Omental fat pad (tissue), 4 donors: ENCODE data around the gene LRRC26. TPM values are rescaled to one million over a fixed set of nuclear protein-coding genes. Genes with fewer than 3 reads are reported as not detected.

ENCODE experiments used
- ATAC-seq: fragments of 150-250 bp; one replicate; pipeline ENCODE4 v1.9.1; 2016; ENCODE audit warnings: mild to moderate bottlenecking, moderate library complexity; ENCODE audit not compliant: low FRiP score
- DNase-seq: peaks from one replicate; pipeline ENCODE4 v3.0.0-alpha.2; 2019; ENCODE audit warnings: low spot score
- total RNA-seq, 4 donors: library from RNA; depleted of rRNA; stranded (reverse); fragments of >200 nt; gene quantifications; one replicate each; pipeline ENCODE4 v1.1.0, GENCODE V29; 2016
- TF ChIP-seq, protein P1 (sequence below), 3 donors: fragments of 450-650 bp; IDR thresholded peaks; one replicate each; pipeline ENCODE4 v1.5.1; 2016 to 2017; ENCODE audit warnings: antibody characterized with exemption in 3 of 3, mild to moderate bottlenecking in 3 of 3, moderate library complexity in 2 of 3

The LRRC26 gene
- total RNA-seq, 4 donors from 2014 or later = not detected

- ATAC-seq (no peak), DNase-seq (no peak)
- TF ChIP-seq, protein P1, sequence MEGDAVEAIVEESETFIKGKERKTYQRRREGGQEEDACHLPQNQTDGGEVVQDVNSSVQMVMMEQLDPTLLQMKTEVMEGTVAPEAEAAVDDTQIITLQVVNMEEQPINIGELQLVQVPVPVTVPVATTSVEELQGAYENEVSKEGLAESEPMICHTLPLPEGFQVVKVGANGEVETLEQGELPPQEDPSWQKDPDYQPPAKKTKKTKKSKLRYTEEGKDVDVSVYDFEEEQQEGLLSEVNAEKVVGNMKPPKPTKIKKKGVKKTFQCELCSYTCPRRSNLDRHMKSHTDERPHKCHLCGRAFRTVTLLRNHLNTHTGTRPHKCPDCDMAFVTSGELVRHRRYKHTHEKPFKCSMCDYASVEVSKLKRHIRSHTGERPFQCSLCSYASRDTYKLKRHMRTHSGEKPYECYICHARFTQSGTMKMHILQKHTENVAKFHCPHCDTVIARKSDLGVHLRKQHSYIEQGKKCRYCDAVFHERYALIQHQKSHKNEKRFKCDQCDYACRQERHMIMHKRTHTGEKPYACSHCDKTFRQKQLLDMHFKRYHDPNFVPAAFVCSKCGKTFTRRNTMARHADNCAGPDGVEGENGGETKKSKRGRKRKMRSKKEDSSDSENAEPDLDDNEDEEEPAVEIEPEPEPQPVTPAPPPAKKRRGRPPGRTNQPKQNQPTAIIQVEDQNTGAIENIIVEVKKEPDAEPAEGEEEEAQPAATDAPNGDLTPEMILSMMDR (IDR thresholded peaks at IDR 0.05) = no peak
Measured at GRCh38 chr9:137183980-137184595, 14.2 kb upstream of the LRRC26 start.

GRCh38 chr9:137182836-137183235 is 13.0 kb upstream of the LRRC26 start:
- no peak for ATAC-seq
- DNase-seq = no peak
- TF ChIP-seq, protein P1 (IDR thresholded peaks at IDR 0.05) = no peak

- TF ChIP-seq, protein P1 (IDR thresholded peaks at IDR 0.05) = no peak
- DNase-seq (no peak), ATAC-seq (no peak)
Measured at GRCh38 chr9:137181680-137182079, 11.8 kb upstream of the LRRC26 start.

DNA sequence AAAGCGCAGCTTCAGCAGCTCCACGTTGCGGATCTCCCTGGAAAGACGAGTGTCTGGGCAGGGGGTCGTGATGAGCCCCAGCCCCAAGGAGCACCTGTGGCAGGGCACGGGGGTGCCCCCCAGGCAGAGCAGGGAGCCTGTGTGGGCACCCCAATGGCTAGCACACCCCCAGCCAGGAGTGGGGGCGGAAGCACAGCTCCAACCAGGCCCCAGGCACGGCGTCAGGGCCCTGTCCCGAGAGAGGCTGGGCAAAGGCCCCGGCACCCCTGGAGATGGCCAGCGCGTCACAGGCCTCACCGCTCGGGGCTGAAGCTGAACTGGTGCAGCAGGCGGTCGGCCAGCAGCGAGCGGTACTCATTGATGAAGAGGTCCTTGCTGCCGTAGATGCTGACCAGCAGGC is 10.6 kb upstream of the LRRC26 start:
- TF ChIP-seq, protein P1 (IDR thresholded peaks at IDR 0.05) = no peak
- DNase-seq (no peak), ATAC-seq (no peak)

DNA sequence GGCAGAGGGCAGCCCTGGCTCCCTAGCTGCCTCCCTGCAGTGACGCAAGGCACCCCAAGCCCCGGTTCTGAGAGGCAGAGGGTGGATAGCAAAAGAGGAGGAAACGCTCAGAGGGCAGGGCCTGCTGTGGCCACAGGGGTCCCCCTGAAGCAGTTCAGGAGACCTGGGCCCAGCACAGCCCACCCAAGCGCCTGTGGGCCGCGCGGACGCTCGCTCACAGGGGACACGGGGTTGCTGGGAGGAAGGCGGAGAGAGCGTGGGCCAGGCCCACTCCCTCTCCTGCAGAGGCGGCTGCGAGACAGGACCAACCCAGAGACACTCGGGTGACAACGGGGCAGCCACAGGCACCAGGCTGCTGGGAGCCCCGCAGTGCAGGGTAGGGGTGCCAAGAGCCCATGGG is 9.9 kb upstream of the LRRC26 start:
- DNase-seq (no peak), ATAC-seq (no peak)
- TF ChIP-seq, protein P1 (IDR thresholded peaks at IDR 0.05) = no peak

- DNase-seq = no peak
- ATAC-seq = no peak
- TF ChIP-seq, protein P1 (IDR thresholded peaks at IDR 0.05) = no peak
Measured at GRCh38 chr9:137178939-137179630, 9.2 kb upstream of the LRRC26 start.
